Neural cell (in vitro differentiated cells): Measurements from ENCODE around the gene PDILT. TPM values are rescaled to one million over a fixed set of nuclear protein-coding genes. Genes with fewer than 3 reads are reported as not detected.

ENCODE experiments used
- H2AFZ ChIP-seq: fragments of 200-600, 300-800 bp; sonication (generic), shearing (Covaris generic); 2 replicates; pipeline ENCODE4 v1.6.0; 2014; ENCODE audit warnings: low read depth, mild to moderate bottlenecking, antibody characterized with exemption, low read length, moderate library complexity
- H3F3A ChIP-seq: fragments of 200-600 bp; shearing (Covaris generic); 2 replicates; pipeline ENCODE4 v1.6.1; 2016; ENCODE audit warnings: mild to moderate bottlenecking, moderate library complexity, mixed read lengths, antibody characterized with exemption, low read length; ENCODE audit not compliant: insufficient read depth, poor library complexity, severe bottlenecking
- H3K27ac ChIP-seq: fragments of 200-600, 300-800 bp; sonication (generic), shearing (Covaris generic); 2 replicates; pipeline ENCODE4 v1.5.1; 2014; ENCODE audit warnings: mild to moderate bottlenecking, low read length, moderate library complexity
- H3K27me3 ChIP-seq: fragments of 300-800, 200-600 bp; sonication (generic), shearing (Covaris generic); 2 replicates; pipeline ENCODE4 v1.6.0; 2014; ENCODE audit warnings: mild to moderate bottlenecking, low read depth, low read length, moderate library complexity; ENCODE audit not compliant: insufficient read depth
- H3K36me3 ChIP-seq: fragments of 300-800, 200-600 bp; sonication (generic), shearing (Covaris generic); 2 replicates; pipeline ENCODE4 v1.5.1; 2014; ENCODE audit warnings: mild to moderate bottlenecking, antibody characterized with exemption, low read length, moderate library complexity; ENCODE audit not compliant: insufficient read depth
- H3K4me2 ChIP-seq: fragments of 300-800, 200-600 bp; sonication (generic), shearing (Covaris generic); 2 replicates; pipeline ENCODE4 v1.6.0; 2014; ENCODE audit warnings: mild to moderate bottlenecking, low read length
- H3K4me3 ChIP-seq: fragments of 300-800, 200-600 bp; sonication (generic), shearing (Covaris generic); 2 replicates; pipeline ENCODE4 v1.5.1; 2014; ENCODE audit warnings: mild to moderate bottlenecking, low read length, moderate library complexity
- H3K79me2 ChIP-seq: fragments of 200-600 bp; shearing (Covaris generic); replicated peaks from 2 replicates; pipeline ENCODE4 v1.6.0; 2014; ENCODE audit warnings: mild to moderate bottlenecking, low read length, moderate library complexity; ENCODE audit not compliant: insufficient read depth
- H3K9ac ChIP-seq: fragments of 300-800, 200-600 bp; sonication (generic), shearing (Covaris generic); 2 replicates; pipeline ENCODE4 v1.6.1; 2016; ENCODE audit warnings: mild to moderate bottlenecking, low read length, mixed read lengths
- H3K9me2 ChIP-seq: fragments of 200-600 bp; shearing (Covaris generic); 2 replicates; pipeline ENCODE4 v1.6.1; 2016; ENCODE audit warnings: mild to moderate bottlenecking, low read length, mixed read lengths; ENCODE audit not compliant: insufficient read depth
- H3K9me3 ChIP-seq: fragments of 200-600, 300-800 bp; sonication (generic), shearing (Covaris generic); 2 replicates; pipeline ENCODE4 v1.6.1; 2016; ENCODE audit warnings: mild to moderate bottlenecking, mixed run types, low read length, moderate library complexity, mixed read lengths
- H4K20me1 ChIP-seq: fragments of 200-600 bp; shearing (Covaris generic); 2 replicates; pipeline ENCODE4 v1.6.1; 2016; ENCODE audit warnings: mild to moderate bottlenecking, mixed run types; ENCODE audit not compliant: insufficient read depth
- CTCF ChIP-seq: fragments of 450-650 bp; IDR thresholded peaks from 2 replicates; pipeline ENCODE4 v1.5.1; 2014; ENCODE audit warnings: antibody characterized with exemption, mild to moderate bottlenecking, moderate library complexity; ENCODE audit not compliant: poor library complexity, severe bottlenecking
- EP300 ChIP-seq: fragments of 450-650 bp; conservative IDR thresholded peaks from 2 replicates; pipeline ENCODE4 v1.6.1; 2014; ENCODE audit warnings: antibody characterized with exemption, mild to moderate bottlenecking, moderate library complexity; ENCODE audit not compliant: poor library complexity, severe bottlenecking
- EZH2 ChIP-seq: fragments of 200-600, 300-800 bp; shearing (Covaris generic), sonication (generic); IDR thresholded peaks from 2 replicates; pipeline ENCODE4 v1.6.1; 2014; ENCODE audit warnings: antibody characterized with exemption, low read length, borderline replicate concordance, mild to moderate bottlenecking; ENCODE audit not compliant: insufficient read depth, poor library complexity, severe bottlenecking
- MXI1 ChIP-seq: fragments of 450-650 bp; conservative IDR thresholded peaks from 2 replicates; pipeline ENCODE4 v1.6.1; 2014; ENCODE audit warnings: antibody characterized with exemption, mild to moderate bottlenecking; ENCODE audit not compliant: poor library complexity, severe bottlenecking
- POLR2AphosphoS5 ChIP-seq: IDR thresholded peaks from 2 replicates; pipeline ENCODE4 v1.6.1; 2012
- RAD21 ChIP-seq: fragments of 450-650 bp; conservative IDR thresholded peaks from 2 replicates; pipeline ENCODE4 v1.6.1; 2014; ENCODE audit warnings: antibody characterized with exemption, mild to moderate bottlenecking, moderate library complexity
- REST ChIP-seq: IDR thresholded peaks from 2 replicates; pipeline ENCODE4 v1.6.1; 2012; ENCODE audit warnings: borderline replicate concordance
- SMC3 ChIP-seq: fragments of 450-650 bp; conservative IDR thresholded peaks from 2 replicates; pipeline ENCODE4 v1.6.1; 2014; ENCODE audit warnings: antibody characterized with exemption, mild to moderate bottlenecking, moderate library complexity; ENCODE audit not compliant: poor library complexity
- TAF1 ChIP-seq: IDR thresholded peaks from 2 replicates; pipeline ENCODE4 v1.6.1; 2012; ENCODE audit warnings: low read depth
- polyA plus RNA-seq: library from polyadenylated mRNA; depleted of rRNA; stranded (reverse); fragments of >200 nt; gene quantifications from 2 replicates; pipeline ENCODE4 v1.2.3, GENCODE V29; 2014

PDILT gene
- polyA plus RNA-seq, 1 donor from 2014 or later = not detected

- Histone ChIP-seq H3K9ac (no peak overlapping the region), H3K4me2 (no peak overlapping the region), H3K27me3 (no peaks in the 10 kb centered on the region), H3K4me3 (no peak overlapping the region), H3F3A (no peaks in the 10 kb centered on the region), H3K79me2 (no peaks in the 10 kb centered on the region), H4K20me1 (no peaks in the 10 kb centered on the region), H3K27ac (no peak overlapping the region), H2AFZ (no peak overlapping the region), H3K36me3 (no peaks in the 10 kb centered on the region), H3K9me3 (no peaks in the 10 kb centered on the region), H3K9me2 (no peaks in the 10 kb centered on the region)
- TF ChIP-seq CTCF = no peak
- no peak for TF ChIP-seq TAF1
- no peak for TF ChIP-seq REST
- no peak for TF ChIP-seq SMC3
- no peak for TF ChIP-seq RAD21
- TF ChIP-seq EZH2 = no peak
- no peak for TF ChIP-seq MXI1
- TF ChIP-seq POLR2AphosphoS5 = no peak
- TF ChIP-seq EP300 = no peak
These were observed 10.5 kb downstream of the PDILT start for GRCh38 chr16:20393801-20394577.

- no peak overlapping the region for H3K4me2 ChIP-seq
- no peaks in the 10 kb centered on the region for H3K36me3 ChIP-seq
- TF ChIP-seq EP300 (no peak), EZH2 (no peak), RAD21 (no peak), CTCF (no peak), REST (no peak), TAF1 (no peak), MXI1 (no peak), SMC3 (no peak)
- no peaks in the 10 kb centered on the region for H3K9me3 ChIP-seq
- no peaks in the 10 kb centered on the region for H3F3A ChIP-seq
- no peak overlapping the region for H3K27ac ChIP-seq
- H3K79me2 ChIP-seq = no peaks in the 10 kb centered on the region
- no peak overlapping the region for H3K4me3 ChIP-seq
- no peaks in the 10 kb centered on the region for H4K20me1 ChIP-seq
- H3K27me3 ChIP-seq = no peaks in the 10 kb centered on the region
- no peak overlapping the region for H3K9ac ChIP-seq
- no peaks in the 10 kb centered on the region for H3K9me2 ChIP-seq
- no peak overlapping the region for H2AFZ ChIP-seq
These were observed 13.5 kb downstream of the PDILT start for GRCh38 chr16:20391045-20391444.
